ENCODE data around the gene MLEC.

MLEC gene

GRCh38 chr12:120686690-120687577 lies at the start of gene MLEC:
TSS of gene MLEC (plus strand) at chr12:120687149. CDS start at chr12:120687297, 148 bp downstream.
- Mint-ChIP-seq H3K9me3 (no peaks in the 10 kb centered on the region), H3K27ac (ENCODE audit: low read depth) (peak within 1 kb of the TSS; percentile 75), H3K4me3 (peak within 1 kb of the TSS; percentile 83), H3K27me3 (no peaks in the 10 kb centered on the region), H3K4me1 (peaks cover 26% of the 10 kb centered on the region), H3K36me3 (ENCODE audit: insufficient read depth) (peaks cover 11% of the 10 kb centered on the region)
- peak; percentile 81 for ATAC-seq (replicated peaks; ENCODE audit: extremely low read depth, poor library complexity, severe bottlenecking)
- DNase-seq (ENCODE audit: low spot score in 2 of 2): peak; percentile 99

GRCh38 chr12:120639771-120640721 lies 46.9 kb upstream of the MLEC start, which contains the start of gene CABP1:
TSS of gene CABP1 (plus strand) at chr12:120640626. CDS start at chr12:120640686, 60 bp downstream.
- Mint-ChIP-seq H3K9me3 (no peaks in the 10 kb centered on the region), H3K27ac (ENCODE audit: low read depth) (no peak within 1 kb of the TSS), H3K36me3 (ENCODE audit: insufficient read depth) (no peaks in the 10 kb centered on the region), H3K27me3 (peaks cover 39% of the 10 kb centered on the region), H3K4me3 (peak within 1 kb of the TSS; percentile 78), H3K4me1 (peaks cover 5% of the 10 kb centered on the region)
- ATAC-seq (replicated peaks; ENCODE audit: extremely low read depth, poor library complexity, severe bottlenecking): peak; percentile 63
- DNase-seq (ENCODE audit: low spot score in 2 of 2): peak in 1 of 2 donors; percentile 13

- Mint-ChIP-seq H3K9me3 (no peaks in the 10 kb centered on the region), H3K4me3 (peak overlapping the region; percentile 78), H3K36me3 (ENCODE audit: insufficient read depth) (no peaks in the 10 kb centered on the region), H3K27ac (ENCODE audit: low read depth) (no peak overlapping the region), H3K27me3 (peaks cover 50% of the 10 kb centered on the region), H3K4me1 (peaks cover 5% of the 10 kb centered on the region)
- DNase-seq (ENCODE audit: low spot score in 2 of 2): peak in 1 of 2 donors; percentile 34
- ATAC-seq (replicated peaks; ENCODE audit: extremely low read depth, poor library complexity, severe bottlenecking): peak; percentile 78
These were observed 45.8 kb upstream of the MLEC start for GRCh38 chr12:120640861-120641833.

- Mint-ChIP-seq H3K36me3 (ENCODE audit: insufficient read depth) (peaks cover 1% of the 10 kb centered on the region), H3K4me3 (peak overlapping the region; percentile 78), H3K27me3 (peaks cover 59% of the 10 kb centered on the region), H3K4me1 (peaks cover 10% of the 10 kb centered on the region), H3K9me3 (no peaks in the 10 kb centered on the region), H3K27ac (ENCODE audit: low read depth) (no peak overlapping the region)
- DNase-seq (ENCODE audit: low spot score in 2 of 2): no peak
- no peak for ATAC-seq (replicated peaks; ENCODE audit: extremely low read depth, poor library complexity, severe bottlenecking)
These were observed 44.8 kb upstream of the MLEC start for GRCh38 chr12:120642121-120642520.

GRCh38 chr12:120642826-120643225 lies 44.1 kb upstream of the MLEC start:
- DNase-seq (ENCODE audit: low spot score in 2 of 2) (no peak), ATAC-seq (replicated peaks; ENCODE audit: extremely low read depth, poor library complexity, severe bottlenecking) (no peak)
- Mint-ChIP-seq H3K27ac (ENCODE audit: low read depth) (no peak overlapping the region), H3K36me3 (ENCODE audit: insufficient read depth) (peaks cover 1% of the 10 kb centered on the region), H3K27me3 (peaks cover 61% of the 10 kb centered on the region), H3K4me3 (no peak overlapping the region), H3K4me1 (peaks cover 11% of the 10 kb centered on the region), H3K9me3 (no peaks in the 10 kb centered on the region)

GRCh38 chr12:120643574-120643973 lies 43.4 kb upstream of the MLEC start:
- H3K27me3 Mint-ChIP-seq: peaks cover 68% of the 10 kb centered on the region
- peaks cover 11% of the 10 kb centered on the region for H3K4me1 Mint-ChIP-seq

GRCh38 chr12:120646044-120646443 lies 40.9 kb upstream of the MLEC start:
- H3K9me3 Mint-ChIP-seq: no peaks in the 10 kb centered on the region
- peaks cover 1% of the 10 kb centered on the region for H3K36me3 Mint-ChIP-seq (ENCODE audit: insufficient read depth)
- ATAC-seq (replicated peaks; ENCODE audit: extremely low read depth, poor library complexity, severe bottlenecking) (no peak), DNase-seq (ENCODE audit: low spot score in 2 of 2) (no peak)
- H3K27me3 Mint-ChIP-seq: peaks cover 93% of the 10 kb centered on the region
- H3K4me3 Mint-ChIP-seq: no peak overlapping the region
- H3K27ac Mint-ChIP-seq (ENCODE audit: low read depth): no peak overlapping the region
- H3K4me1 Mint-ChIP-seq: peaks cover 19% of the 10 kb centered on the region

More at GRCh38 chr12:120643574-120643973, 43.4 kb upstream of the MLEC start:
- Mint-ChIP-seq H3K4me3 (no peak overlapping the region), H3K36me3 (ENCODE audit: insufficient read depth) (peaks cover 1% of the 10 kb centered on the region), H3K9me3 (no peaks in the 10 kb centered on the region), H3K27ac (ENCODE audit: low read depth) (no peak overlapping the region)
- ATAC-seq (replicated peaks; ENCODE audit: extremely low read depth, poor library complexity, severe bottlenecking): no peak
- no peak for DNase-seq (ENCODE audit: low spot score in 2 of 2)

GRCh38 chr12:120647375-120647755 lies 39.6 kb upstream of the MLEC start:
- DNase-seq (ENCODE audit: low spot score in 2 of 2) (no peak), ATAC-seq (replicated peaks; ENCODE audit: extremely low read depth, poor library complexity, severe bottlenecking) (no peak)
- Mint-ChIP-seq H3K36me3 (ENCODE audit: insufficient read depth) (peaks cover 1% of the 10 kb centered on the region), H3K9me3 (no peaks in the 10 kb centered on the region), H3K27me3 (peaks cover 90% of the 10 kb centered on the region), H3K4me3 (no peak overlapping the region), H3K27ac (ENCODE audit: low read depth) (no peak overlapping the region), H3K4me1 (peaks cover 14% of the 10 kb centered on the region)

GRCh38 chr12:120649442-120650232 lies 37.3 kb upstream of the MLEC start:
- peaks cover 14% of the 10 kb centered on the region for H3K4me1 Mint-ChIP-seq
- peaks cover 90% of the 10 kb centered on the region for H3K27me3 Mint-ChIP-seq
- DNase-seq (ENCODE audit: low spot score in 2 of 2) (no peak), ATAC-seq (replicated peaks; ENCODE audit: extremely low read depth, poor library complexity, severe bottlenecking) (no peak)
- H3K27ac Mint-ChIP-seq (ENCODE audit: low read depth): no peak overlapping the region
- H3K36me3 Mint-ChIP-seq (ENCODE audit: insufficient read depth): peaks cover 1% of the 10 kb centered on the region
- H3K4me3 Mint-ChIP-seq: no peak overlapping the region
- H3K9me3 Mint-ChIP-seq: no peaks in the 10 kb centered on the region

GRCh38 chr12:120650233-120650690 lies 36.7 kb upstream of the MLEC start:
- ATAC-seq (replicated peaks; ENCODE audit: extremely low read depth, poor library complexity, severe bottlenecking) (no peak), DNase-seq (ENCODE audit: low spot score in 2 of 2) (no peak)
- Mint-ChIP-seq H3K4me1 (peaks cover 14% of the 10 kb centered on the region), H3K27me3 (peaks cover 88% of the 10 kb centered on the region), H3K4me3 (no peak overlapping the region), H3K27ac (ENCODE audit: low read depth) (no peak overlapping the region), H3K9me3 (no peaks in the 10 kb centered on the region), H3K36me3 (ENCODE audit: insufficient read depth) (peaks cover 1% of the 10 kb centered on the region)

- ATAC-seq (replicated peaks; ENCODE audit: extremely low read depth, poor library complexity, severe bottlenecking): no peak
- DNase-seq (ENCODE audit: low spot score in 2 of 2): no peak
- Mint-ChIP-seq H3K9me3 (no peaks in the 10 kb centered on the region), H3K4me1 (peaks cover 12% of the 10 kb centered on the region), H3K27me3 (peaks cover 73% of the 10 kb centered on the region), H3K36me3 (ENCODE audit: insufficient read depth) (peaks cover 1% of the 10 kb centered on the region), H3K27ac (ENCODE audit: low read depth) (no peak overlapping the region), H3K4me3 (no peak overlapping the region)
These were observed 35.1 kb upstream of the MLEC start for GRCh38 chr12:120651821-120652220.
